GM08714 (cell line): ENCODE measurements around the gene COQ9.
"Not testable (repeated sequence)": the region's sequence is repeated elsewhere in the genome, so short reads cannot be mapped to it uniquely, and the experiment has no call there.

Source experiments
- H3K4me3 ChIP-seq: fragments of 200-500 bp; sonication (Bioruptor generic); 2 replicates; pipeline ENCODE4 v1.5.1; 2014; ENCODE audit warnings: mild to moderate bottlenecking, low read length, inconsistent platforms
- ZNF274 ChIP-seq: IDR thresholded peaks from 2 replicates; pipeline ENCODE4 v1.6.1; 2012; ENCODE audit warnings: mild to moderate bottlenecking, low read depth, low read length

COQ9 gene

GRCh38 chr16:57413733-57414132, 33.5 kb upstream of the COQ9 start:
- TF ChIP-seq ZNF274 = no peak
- no peak overlapping the region for H3K4me3 ChIP-seq

GRCh38 chr16:57416084-57416483, 31.2 kb upstream of the COQ9 start:
- H3K4me3 ChIP-seq = no peak overlapping the region
- no peak for TF ChIP-seq ZNF274

DNA sequence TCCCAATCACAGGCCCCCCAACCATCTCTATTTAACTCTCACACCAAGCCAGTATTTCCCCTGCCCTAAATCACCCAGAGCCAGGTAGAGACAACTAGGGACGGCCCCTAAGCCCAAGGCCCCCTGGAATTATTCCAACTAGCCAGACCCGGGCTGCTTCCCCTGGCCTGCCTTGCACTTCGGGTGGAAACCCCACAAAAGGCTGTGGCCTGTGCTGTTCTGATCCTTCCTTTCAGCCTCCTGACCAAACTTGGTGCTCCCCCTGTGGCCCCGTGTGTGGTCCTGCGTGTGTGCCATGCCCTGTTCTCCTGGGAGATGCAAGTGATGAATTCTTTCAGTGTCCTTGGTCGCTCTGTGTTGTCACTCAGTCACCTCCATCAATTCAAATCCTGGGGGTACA, 27.8 kb upstream of the COQ9 start:
- no peak for TF ChIP-seq ZNF274
- H3K4me3 ChIP-seq = no peak overlapping the region

GRCh38 chr16:57422026-57422944, 25.0 kb upstream of the COQ9 start:
- TF ChIP-seq ZNF274 = no peak
- H3K4me3 ChIP-seq = no peak overlapping the region

DNA sequence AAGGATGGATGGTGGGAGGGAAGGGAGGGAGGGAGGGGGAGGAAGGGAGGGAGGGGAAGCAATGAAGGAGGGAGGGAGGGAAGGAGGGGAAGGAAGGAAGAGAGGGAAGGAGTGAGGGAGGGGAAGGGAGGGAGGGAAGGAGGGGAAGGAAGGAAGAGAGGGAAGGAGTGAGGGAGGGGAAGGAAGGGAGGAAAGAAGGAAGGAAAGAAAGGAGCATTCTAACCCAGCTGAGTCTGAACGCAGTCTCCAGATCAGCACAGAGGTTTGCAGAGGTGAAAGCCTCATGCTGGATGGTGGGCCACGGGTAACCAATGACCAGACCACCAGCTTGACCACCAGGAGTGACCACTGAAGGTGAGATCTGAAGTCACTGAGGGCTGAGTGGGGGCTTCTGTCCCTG, 24.1 kb upstream of the COQ9 start:
- no peak for TF ChIP-seq ZNF274

DNA sequence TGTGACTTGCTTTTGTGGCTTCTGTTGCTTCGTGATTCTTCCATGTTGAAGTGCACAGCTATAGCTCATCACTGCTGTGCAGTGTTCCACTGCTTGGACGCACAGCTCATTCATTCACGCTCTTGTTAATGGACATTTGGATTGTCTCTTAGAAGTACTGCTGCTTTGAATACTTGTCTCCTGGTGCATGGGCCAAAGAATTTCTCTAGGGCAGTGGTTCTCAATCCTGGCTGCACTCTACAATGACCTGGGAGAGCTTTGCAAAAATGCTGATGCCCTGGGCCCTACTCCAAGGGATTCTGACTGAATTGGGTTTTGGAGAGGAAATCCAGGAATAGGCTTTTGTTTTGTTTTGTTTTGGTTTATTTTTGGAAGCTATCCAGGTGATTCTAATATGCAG, 22.7 kb upstream of the COQ9 start:
- no peak overlapping the region for H3K4me3 ChIP-seq
- no peak for TF ChIP-seq ZNF274

More for the DNA sequence above, 24.1 kb upstream of the COQ9 start:
- H3K4me3 ChIP-seq = no peak overlapping the region

- H3K4me3 ChIP-seq = no peak overlapping the region
- no peak for TF ChIP-seq ZNF274
Measured at GRCh38 chr16:57426356-57426755, 20.9 kb upstream of the COQ9 start.

DNA sequence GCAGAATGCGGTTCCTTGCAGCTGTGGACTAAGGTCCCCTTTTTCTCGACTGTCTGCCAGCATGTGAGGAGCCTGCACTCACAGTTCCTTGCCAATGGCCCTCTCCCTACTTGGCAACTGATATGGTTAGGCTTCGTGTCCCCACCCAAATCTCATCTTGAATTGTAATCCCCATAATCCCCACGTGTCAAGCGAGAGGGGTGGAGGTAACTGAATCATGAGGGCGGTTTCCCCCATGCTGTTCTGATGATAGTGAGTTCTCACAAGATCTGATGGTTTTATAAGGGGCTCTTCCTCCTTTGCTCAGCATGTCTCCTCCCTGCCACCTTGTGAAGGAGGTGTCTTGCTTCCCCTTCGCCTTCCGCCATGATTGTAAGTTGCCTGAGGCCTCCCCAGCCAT, 20.0 kb upstream of the COQ9 start:
- no peak for TF ChIP-seq ZNF274
- no peak overlapping the region for H3K4me3 ChIP-seq

DNA sequence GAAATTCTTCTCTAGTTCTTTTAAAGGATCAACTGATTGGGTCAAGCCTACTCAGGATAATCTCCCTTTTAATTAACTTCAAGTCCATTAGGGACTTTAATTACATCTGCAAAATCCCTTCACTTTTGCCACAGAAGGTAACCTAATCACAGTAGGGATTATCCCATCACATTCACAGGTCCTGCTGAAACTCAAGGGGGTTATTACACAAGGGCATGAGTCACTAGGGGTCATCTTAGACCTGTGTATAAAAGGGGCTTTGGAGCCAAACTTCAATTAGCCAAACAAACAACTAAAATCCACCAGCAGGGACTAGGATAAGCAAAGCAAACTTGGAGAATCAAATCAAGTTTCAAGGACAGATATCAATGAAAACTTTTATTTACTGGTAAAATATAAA, 19.5 kb upstream of the COQ9 start:
- TF ChIP-seq ZNF274 = no peak
- H3K4me3 ChIP-seq = no peak overlapping the region

DNA sequence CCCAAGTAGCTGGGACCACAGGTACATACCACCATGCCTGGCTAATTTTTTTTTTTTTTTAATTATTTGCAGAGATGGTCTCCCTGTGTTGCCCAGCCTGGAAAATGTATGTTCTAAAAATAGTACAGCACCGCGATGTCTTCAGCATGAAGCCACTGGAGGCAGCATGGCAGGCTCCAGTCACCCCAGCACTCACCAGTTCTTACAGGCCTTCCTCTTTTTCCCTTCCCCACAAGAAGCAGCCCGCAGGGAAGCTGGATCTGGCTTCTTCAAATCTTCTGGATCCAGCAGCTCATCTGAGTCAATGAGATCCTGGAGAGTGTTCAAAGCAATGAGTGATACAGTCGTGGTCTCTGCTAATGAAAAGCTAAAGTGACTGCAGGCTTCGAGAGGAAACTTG, 16.3 kb upstream of the COQ9 start:
- H3K4me3 ChIP-seq = no peak overlapping the region
- TF ChIP-seq ZNF274 = no peak

GRCh38 chr16:57432505-57432904, 14.8 kb upstream of the COQ9 start:
- no peak overlapping the region for H3K4me3 ChIP-seq
- TF ChIP-seq ZNF274 = no peak

DNA sequence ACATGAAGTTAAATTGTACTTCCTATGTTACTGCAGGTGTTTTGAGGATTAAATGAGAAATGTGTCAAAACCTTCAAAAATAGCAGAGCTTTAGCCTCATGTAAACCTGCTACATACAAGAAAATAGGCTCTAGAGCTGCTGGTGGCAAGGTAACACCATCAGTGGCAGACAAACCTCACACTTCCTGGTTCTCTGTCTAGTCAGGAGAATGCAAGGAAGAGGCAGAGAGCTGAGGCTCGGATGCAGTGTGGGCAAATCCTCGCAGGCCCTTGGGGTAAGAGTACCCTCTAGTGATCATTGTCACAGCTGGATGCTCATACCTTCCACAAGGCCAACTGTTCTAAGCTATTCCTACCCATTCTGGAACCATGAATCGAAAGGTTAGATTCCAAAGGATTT, 14.3 kb upstream of the COQ9 start:
- TF ChIP-seq ZNF274 = no peak
- H3K4me3 ChIP-seq = no peak overlapping the region

DNA sequence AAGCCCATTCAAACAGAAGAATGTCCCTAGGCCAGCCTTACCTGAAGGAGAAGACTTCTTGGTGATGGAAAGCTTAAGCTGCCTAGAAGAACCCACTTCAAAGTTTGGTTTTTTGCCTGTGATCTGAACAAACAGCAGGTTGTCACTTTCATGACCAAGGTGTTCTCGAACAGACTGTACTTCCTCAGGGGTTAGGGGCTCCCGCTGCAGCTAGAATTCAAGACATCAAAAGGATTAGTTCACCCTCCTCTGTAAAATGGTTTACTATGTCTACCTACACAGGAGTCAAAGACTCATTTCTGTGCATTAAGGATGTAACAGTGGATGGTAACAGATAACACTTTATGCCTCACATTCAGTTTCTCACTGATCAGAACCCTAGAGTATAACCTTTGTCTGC, 13.3 kb upstream of the COQ9 start:
- no peak for TF ChIP-seq ZNF274
- no peak overlapping the region for H3K4me3 ChIP-seq

GRCh38 chr16:57435838-57436237, 11.4 kb upstream of the COQ9 start:
- no peak for TF ChIP-seq ZNF274
- H3K4me3 ChIP-seq = no peak overlapping the region

- not testable (repeated sequence) for H3K4me3 ChIP-seq
Measured at GRCh38 chr16:57439947-57440346, 7.3 kb upstream of the COQ9 start.

- not testable (repeated sequence) for H3K4me3 ChIP-seq
Measured at GRCh38 chr16:57440551-57440950, 6.7 kb upstream of the COQ9 start.
